Inflammatory macrophage (primary cell): Measurements from ENCODE around the gene PAX6.

Experiments used
- DNase-seq, 2 donors: peaks; one replicate each; pipeline ENCODE4 v3.0.0-alpha.2; 2020 to 2022

The PAX6 gene

DNA sequence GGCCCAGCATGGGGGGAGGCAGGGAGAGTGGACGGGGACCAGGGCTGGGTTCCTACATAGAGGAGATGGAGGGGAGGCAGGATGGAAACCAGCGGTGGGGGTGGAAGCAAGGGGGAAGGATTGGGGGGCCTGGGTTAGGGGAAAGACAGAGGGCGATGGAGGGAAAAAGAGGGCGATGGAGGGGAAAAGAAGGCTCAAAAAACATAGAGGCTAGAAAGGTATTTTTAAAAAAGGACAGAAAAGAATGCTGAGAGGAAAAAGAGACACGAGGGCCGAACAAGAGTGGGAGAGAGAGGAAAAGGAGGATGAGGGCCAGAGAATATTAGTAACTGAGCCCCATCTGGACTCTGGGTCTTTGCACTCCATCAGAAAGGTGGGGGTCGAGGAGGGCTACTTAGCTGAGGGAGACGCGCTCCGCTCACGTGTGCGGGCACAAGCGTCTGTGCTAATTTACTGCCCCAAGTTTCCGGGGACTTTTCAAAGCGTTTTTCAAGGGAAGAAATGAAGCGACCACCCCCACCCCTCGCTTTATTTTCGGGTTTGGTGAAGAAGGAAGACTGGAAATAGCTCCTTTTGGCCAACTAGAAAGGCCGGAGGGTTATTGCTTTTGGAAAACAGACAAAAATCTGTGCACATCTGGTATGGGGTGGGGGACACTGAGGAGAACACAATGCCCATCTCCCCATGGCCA lies 14.5 kb downstream of the PAX6 start:
- no peak for DNase-seq

DNA sequence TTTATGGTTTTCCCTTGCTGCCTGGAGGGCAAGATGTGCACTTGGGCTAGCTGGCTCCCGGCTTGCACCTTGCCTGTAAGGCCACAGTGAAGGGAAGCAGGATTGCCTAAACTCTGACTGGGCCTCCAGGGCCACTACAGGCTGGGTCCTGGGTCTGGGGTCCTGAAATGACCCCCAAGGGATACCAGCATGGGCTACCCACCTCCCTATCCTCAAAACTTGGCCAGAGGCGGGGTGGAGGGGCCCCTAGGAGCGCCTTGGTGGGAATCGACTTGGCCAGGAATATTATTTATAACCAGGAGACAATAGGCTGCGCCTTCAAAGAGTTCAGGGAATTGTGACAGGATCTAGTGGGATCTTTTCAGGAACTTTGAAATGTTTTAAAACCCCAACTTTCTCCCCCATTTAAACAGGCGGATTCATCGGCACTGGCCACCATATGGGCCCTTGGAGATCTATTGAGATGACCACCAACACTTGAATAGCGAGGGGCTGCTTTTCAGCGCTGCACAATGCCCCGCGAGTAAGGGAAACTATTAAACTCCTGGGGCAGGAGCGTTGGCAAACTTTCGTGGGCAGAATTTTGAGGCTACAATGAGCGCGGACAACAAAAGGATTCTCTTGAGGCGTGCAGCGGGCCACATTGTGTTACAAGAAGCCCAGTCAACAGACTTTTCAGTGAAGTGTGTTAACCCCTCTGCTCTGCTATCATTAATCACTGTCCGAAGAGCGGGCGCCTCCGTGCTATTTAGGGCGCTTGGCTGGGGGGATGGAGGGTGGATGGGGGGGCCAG lies 15.2 kb downstream of the PAX6 start:
- no peak for DNase-seq

DNA sequence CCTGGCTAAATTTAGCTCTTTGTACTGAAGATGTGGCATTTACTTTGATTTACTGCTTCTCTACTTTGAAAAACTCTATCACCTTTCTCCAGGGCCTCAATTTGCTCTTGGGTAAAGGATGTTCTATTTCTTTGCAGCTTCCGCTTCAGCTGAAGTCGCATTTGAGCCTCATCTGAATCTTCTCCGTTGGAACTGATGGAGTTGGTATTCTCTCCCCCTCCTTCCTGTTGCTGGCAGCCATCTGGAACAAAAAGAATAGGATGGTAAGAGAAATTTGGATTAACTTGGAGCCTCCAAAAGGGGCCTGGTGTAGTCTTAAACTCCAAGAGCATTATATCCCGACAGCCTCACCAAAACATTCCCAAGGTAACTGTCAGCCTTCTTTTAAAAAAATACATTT lies 16.6 kb downstream of the PAX6 start:
- no peak for DNase-seq

DNA sequence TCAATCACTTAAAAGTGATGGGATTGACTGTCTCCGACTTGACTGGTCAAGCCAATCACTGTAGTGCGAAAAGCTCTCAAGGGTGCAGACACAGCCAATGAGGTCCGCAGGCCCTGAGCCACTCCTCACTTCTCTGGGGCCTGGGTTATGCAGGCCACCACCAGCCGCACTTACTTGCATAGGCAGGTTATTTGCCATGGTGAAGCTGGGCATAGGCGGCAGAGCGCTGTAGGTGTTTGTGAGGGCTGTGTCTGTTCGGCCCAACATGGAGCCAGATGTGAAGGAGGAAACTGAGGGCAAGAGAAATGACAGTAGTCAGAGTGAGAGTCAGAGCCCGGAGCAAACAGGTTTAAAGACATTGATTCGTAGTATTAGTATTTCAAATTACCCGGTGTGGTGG lies 17.9 kb downstream of the PAX6 start:
- no peak for DNase-seq

DNA sequence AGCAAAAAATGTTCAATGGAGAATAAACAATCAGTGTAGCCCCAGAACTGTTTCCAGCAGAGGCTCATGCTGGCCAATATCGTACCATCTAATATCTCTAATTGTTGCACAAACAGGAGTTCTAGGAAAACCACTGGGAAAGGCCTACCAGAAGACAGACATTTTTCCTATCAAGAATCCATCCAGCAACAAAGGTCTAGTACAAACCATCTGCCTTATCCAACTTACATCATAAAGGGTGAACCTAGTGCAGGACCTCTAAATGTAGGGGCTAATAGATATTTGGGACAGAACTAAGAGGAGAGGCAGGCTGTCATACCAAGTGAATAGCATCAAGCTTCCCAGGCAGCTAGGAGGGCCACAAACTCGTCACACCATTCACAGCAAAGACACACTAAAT lies 18.7 kb downstream of the PAX6 start:
- no peak for DNase-seq

DNA sequence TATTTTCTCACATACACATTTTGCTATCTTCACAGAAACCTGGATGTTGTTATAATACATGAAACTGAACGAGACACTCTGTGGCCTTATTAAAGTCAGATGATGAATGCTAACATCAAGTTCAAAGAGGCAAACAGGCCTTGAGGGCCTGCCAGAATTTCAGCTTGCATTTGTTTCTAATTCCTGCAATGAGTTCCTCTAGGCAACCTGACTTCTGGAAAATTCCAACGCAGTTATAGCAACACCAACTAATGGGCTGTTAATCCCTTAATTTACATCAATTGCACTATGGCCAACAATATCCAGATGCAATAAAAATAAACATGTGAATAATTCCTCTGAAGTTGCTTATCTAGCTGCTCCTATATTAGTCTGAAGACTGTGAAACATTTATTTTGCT lies 19.1 kb downstream of the PAX6 start:
- no peak for DNase-seq

DNA sequence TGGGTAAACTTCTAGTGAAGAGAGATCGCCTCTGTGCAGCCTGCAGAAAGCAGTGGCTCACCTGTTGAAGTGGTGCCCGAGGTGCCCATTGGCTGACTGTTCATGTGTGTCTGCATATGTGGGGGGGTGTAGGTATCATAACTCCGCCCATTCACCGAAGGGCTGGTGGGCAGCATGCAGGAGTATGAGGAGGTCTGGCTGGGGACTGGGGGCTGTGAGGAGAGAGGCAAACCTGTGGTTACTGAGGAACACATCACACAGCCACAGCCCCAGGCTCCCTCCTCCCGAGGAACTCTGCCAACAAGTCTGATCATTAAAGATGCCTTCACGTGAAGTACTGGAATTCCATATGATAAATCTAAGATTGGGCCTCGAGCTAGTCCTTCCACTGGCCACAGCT lies 20.5 kb downstream of the PAX6 start:
- DNase-seq: no peak

DNA sequence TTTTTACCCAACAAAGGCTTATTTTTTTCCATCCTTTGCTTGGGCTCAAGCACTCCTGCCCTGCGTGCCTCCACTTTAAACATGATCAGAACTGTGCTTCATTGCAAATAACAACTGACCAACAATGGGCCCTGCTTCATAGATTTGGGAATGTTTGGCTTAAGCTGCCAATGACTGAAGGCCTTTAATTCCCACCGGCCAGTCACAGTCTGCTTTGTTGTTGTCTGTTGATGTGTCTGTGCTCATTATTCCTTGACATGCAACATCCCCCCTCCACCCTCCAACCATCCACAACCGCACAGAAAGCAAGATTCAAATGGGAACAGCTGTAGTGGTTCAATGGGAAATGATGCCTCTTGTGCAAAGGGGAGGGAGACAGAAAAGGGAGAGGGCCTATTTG lies 23.0 kb downstream of the PAX6 start:
- DNase-seq: no peak

DNA sequence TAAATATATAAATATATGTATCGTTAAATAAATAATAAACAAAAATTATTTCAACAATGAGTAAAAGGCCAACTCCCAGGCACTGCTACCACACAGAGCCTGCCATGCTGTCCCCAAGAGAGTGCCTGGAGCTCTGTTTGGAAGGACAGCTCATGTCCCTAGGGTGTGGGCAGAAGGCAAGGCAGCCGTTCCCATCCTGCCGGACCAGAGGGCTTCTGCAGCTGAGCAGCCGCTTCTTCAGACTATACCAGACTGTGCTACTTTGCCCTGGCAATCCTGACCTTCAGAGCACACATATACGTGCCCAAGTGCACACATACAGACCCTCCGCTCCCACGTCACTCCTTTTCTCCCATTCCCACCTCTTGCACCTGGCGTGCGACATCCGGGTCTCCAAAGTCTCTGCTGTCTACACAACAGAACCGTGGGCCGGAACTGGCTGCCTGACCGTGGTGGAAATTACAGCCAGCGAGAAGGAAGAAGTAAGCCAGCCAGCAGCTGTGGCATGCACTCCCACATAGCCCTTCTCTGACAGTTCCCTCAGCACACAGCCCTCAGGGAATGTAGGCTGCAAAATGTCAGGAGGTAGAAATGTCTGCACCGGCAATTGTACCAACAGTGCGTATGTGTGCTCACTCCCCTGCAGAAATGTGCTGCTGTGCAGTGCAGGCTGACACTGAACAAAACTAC lies 24.0 kb downstream of the PAX6 start:
- DNase-seq: no peak

DNA sequence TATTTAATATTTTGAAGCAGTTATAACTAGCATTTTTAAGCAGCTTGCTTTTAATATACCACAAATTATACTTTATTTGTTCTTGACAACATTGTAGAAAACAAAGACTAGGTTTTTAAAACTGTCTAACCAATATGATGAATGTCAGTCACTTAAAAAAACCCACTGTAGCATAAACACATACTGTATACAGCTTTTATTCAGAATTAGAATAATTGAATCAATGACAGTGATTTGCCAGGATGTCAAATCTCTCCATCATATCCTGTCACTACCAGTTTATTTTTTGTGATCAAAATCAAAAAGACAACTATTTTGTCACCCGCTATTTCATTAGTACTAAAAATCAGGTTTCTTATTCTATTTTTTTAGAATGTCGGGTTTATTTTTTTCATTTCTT lies 26.5 kb downstream of the PAX6 start:
- no peak for DNase-seq

DNA sequence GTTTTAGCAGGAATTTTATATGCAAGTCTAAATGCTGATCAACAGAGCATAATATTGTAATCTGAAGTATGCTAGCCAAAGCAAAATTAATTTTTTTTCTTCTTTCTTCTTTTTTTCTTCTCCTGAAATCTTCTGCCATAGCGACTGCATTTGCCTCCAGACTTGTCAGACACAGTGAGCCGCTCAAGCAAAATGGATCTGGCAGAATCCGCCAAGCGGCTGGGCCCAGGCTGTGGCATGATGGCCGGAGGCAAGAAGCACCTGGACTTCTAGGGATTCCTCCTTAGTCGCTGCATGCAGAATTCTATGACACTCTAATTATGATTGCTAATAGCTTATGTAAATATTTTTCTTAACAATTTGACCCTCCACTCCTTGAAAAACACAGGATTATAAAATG lies 27.9 kb downstream of the PAX6 start:
- no peak for DNase-seq

DNA sequence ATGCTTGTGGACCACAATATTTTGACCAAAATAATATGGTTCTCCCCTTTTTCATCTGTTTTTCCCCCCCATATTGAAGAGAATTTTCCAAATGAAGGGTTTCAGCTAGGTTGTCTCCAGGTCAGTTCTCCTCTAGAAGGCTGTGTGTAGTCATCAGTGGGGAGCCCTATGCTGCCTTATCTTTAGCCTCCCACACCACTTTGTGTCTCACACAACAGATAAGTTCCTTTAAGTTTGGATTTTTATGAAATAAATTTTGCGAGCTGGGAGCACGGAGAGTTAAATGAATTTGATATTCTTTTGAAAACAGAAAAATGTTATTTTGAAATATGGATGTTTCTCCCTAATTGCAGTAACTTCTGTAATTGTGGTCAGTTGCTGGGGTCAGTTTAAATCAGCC lies 28.9 kb downstream of the PAX6 start:
- DNase-seq: no peak

DNA sequence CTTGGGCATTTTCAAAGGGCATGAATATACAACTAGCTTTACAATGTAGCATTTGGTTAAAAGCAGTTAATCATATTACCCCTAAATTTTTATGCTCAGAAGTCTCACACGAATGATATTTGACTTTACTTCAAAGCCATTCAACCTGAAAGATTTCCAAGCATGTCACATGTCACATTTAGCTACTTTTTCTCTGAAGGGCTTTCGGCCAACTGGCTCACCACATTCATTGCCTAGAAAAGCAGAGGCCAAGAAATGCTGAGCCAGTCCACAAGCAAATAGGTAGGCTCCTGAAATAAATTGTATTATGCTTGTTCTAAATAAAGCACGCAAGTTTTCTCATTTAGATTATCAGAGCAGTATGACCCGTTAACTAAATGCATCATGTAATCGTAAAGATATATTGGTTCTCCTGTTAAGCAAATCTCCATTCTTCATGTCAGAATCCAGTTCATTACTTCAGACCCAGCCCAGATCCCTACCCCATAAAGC lies 30.6 kb downstream of the PAX6 start:
- DNase-seq: no peak

DNA sequence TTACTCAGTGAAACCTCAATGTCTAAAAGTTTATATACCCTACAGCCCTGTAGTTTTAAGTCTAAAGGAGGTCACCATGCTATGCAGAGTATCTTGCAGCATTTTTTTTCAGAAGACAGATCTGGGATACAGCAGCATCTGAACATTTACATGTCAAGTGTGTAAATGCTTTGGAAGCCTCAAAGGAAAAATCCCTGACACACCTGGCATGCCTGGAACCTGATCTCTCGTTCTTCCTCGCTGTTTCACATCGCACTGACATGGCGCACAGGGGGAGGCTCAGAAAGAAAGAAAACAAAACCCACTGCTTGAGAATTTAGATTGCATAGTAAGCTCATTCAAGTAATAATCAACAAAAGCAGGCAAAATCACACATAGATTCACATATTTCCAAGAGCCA lies 31.0 kb downstream of the PAX6 start:
- DNase-seq: no peak

DNA sequence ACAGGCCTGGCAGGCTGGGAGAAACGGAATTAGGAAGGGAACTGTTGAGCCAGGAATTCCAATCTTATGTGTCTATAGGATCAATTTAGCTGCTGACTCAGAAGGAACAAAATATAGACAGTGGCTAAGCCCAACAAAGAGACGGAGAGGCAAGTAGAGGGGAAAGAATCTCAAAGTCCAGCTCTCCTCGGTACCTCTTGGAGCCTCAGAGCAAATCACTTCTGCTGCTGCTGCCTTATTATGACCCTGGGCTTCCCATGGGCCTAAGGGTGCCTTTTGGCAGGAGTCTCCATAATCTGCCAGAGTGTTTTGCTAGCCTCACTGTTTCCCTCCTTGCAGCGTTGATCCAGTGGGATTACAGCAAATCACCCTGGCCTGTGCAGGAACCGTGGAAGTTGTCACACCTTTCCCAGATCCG lies 31.7 kb downstream of the PAX6 start:
- no peak for DNase-seq

DNA sequence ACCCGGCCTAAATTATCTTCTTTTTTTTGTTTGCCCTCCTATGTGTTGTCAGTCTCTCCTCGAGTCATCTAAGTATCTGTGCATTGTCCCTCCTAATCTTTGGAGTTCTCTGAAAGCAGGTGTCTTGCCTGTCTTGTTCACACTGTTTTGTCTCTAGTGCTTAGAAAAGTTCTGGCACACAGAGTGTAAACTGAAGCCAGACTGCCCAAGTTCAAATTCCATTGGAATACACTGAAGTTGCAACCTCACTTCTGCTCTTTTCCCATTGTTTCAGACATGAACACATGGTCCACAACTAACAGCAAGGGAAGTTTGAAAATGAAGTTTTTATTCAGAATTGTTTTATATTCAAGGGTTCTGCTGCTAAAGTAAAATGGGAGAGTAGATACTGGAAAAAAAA lies 38.7 kb downstream of the PAX6 start:
- DNase-seq: no peak

DNA sequence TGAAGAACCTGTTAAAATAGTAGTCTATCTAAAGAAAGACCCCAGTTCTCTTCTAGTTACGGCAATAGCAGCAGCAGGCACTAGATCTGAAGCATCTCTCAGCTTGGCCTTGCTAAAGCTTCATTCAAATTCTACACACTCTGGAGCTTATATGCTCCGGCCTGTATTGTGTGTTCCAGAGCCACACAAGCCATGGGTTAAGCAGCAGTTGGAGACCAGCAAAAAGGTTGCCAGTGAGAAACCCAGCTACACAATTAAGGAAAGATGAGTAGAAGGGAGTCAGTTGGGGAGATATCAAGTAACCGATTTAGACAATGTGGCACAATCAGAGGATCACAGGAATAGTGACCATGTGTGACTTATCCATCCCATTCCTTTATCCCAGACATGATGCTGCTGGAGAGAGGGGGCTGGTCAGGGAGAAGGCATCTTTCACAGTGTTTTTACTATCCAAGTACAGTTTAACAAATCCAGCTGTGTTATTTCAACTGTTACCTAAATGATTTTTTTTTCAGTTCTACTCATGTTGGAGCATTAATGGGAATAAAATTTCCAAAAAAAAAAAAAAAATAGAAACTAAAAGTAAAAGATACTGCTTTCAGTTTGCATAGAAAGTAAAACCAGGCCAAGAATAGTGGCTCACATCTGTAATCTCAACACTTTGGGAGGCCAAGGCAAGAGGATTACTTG lies 41.0 kb downstream of the PAX6 start:
- no peak for DNase-seq

DNA sequence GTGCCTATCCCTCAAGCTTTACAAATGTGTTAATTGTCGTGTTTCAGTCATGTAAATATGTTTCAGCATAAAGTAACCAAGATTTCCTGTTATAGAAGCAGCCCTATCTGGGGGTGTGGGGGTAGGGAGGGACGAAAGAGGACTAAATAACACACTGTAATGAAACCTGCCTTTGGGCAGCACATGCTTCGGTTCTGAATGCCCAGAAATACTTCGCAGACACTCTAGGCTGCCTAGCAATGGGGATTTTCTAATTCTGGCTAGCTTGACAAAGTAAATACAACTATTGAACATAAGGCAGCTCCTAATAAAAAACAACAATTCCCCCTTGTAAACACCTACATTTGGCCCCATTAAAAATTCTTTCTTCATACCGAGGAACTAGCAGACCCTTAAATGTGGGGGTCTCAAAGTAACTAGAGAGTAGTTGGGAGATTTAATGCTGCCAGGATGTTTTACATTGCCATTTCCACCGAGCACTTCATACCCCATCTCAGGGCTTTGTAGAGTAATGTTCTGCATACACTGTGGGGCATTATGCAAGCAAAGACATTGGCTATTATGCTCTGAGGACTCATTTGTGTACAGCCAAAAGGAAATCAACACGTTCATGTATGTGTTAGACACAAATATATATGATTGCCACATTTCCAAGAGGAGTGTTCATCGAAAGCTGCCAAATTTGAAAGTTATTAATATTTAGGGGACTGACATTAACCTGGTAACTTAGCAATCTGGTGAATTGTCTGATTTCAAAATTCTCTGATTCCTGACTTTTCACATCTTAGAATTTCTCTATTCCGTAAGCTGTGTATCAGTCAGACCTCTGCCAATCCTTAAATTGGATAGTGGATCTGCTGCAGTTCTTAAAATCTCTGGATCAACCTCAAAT lies 42.1 kb downstream of the PAX6 start:
- DNase-seq: no peak

DNA sequence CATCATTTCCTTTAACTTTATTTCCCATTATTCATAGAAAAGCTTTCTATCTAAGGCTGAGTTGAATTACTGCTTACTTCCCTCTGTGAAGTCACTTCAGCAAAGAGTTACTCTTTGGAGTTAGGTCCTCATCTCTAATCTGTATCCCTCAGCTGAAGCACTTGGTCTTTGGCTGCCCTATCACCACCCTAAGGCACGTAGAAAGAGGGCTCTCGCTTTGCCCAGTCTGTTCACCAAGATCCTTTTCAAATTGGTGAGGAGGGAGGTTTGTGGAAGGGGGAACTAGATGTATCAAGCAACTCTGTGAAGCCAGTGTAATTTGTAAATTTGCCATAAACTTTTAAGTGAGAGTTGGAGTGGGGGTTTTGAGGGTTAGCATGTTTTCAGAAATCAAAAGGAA lies 43.4 kb downstream of the PAX6 start:
- DNase-seq: no peak

DNA sequence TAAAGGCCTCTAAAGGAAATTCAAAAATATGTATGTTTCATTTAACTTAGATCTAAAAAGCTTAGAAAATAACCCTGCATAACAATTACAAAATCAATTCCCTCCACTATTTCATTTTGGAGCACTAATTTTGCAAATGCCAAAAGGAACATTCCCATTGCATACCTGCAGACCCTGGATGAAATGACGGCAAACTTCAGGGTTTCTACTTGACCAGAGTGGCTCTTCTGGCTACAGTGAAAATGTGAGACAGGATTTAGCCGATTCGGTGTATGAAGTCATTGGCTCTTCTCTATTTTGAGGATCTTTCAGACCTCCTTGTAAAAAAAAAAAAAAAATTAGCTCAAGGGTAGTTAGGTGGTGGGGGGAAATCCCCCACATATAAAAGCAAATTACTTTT lies 44.1 kb downstream of the PAX6 start:
- DNase-seq: no peak

DNA sequence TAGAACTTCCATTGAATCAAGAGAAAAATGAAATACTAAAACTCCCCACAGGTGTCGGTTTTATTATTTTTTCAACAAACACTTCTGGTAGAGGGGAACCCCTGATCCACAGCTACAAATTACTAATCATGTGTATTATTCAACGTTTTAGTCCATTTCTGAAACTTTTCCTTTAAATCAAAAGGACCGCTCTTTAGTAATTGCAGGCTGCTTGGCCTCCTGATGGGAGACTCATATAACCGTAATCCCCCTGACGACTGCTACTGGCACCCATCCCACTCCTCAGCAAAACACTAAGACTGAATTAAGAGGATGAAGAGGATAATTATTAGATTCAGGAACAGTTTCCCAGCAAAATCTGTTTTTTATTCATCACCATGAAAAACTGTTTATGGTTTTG lies 46.4 kb downstream of the PAX6 start:
- no peak for DNase-seq

DNA sequence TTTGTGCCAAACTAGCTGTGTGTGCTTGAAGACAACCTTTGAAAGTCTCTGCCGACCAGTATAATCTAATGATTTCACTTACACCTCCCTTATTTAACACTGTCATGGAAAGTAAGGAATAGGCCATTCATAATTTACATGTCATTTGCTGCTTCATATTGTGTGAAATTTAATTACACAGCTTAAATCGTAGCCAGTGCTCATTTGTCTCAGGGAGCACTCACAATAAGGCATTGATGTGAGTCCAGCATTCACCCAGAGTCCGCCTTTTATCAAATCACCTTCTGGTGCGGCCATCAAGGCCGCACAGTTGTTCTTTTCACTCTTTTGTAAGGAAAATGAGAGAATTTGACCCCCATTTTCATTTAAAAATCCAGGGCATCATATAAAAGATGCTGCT lies 46.9 kb downstream of the PAX6 start:
- DNase-seq: no peak
